CD4-positive, alpha-beta T cell treated with Interferon alpha-2 for 1 hour (primary cell): ENCODE measurements around the gene KISS1R.

Source experiments
- DNase-seq, 2 donors: peaks; one replicate each; pipeline ENCODE4 v3.0.0-alpha.2; 2020 to 2022

The KISS1R gene

DNA sequence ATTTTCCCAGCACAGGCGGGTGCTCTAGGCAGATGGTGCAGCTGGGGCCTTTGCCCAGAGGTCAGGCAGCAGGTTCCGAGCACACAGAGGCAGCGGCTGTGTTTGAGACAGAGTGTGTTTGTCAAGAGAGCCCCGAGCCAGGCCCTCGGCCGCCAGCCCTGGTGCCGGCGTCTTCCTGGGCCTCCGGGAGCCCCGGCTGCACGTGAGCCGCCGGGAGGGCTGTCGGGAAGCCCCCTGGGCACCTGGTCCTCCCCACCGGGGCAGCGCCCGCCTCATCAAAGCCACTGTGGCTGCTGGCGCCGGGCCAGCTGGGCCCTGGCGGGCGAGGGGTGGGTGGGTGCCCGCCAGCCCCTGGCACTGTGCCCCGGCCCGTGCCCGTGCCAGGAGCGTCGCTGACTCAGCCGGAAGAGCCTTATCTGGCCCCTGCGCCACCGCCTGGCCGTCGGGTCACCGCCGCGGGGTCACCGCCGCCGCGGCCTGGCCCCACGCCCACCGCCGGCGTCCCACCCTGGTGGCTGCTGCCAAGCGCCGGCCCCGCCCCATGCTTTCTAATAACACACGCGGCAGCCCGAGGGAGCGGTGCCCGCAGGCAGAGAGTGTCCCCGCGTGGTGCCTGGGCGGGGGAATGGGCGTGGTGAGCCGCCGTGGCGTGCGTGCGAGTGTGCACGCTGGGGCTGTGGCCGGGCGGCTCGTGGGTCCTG lies 23.6 kb downstream of the KISS1R start:
- DNase-seq: peak; percentile 74 to 85

DNA sequence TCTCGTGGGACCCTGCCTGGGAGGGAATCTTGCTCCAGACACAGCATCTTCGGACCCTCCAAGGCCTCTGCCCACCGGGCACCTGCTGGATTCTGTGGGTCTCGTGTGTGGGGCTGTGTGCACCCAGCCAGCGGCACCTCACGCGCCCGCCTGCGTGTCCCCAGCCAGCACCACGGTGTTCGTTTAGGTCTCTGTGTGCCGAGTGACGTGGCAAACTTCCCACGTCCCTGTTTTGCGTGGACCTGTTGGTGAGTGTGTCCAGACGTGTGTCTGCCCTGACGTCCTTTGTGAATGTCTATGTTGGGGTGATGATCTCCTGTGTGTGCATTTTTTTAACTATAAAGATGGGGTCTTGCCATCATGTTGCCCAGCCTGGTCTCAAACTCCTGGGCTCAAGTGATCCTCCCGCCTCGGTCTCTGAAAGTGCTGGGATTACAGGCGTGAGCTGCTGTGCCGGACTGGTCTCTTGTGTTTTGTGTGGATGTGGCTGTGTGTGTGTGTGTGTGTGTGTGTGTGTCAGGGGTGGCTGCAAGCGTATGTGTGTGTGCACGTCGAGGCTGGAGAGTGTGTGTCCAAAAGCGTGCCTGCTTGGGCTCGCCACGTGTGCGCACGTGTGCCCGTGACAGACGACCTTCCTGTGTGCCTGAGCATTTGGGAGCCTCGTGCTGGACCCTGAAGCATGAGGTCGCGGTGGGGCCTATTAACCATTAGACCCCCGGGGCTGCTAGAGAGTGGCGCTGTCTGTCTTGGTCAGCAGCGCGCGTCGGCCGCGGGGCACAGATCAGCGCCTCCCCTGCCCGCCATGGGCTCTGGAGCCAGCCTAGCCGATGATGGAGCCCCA lies 24.4 kb downstream of the KISS1R start:
- DNase-seq: no peak

DNA sequence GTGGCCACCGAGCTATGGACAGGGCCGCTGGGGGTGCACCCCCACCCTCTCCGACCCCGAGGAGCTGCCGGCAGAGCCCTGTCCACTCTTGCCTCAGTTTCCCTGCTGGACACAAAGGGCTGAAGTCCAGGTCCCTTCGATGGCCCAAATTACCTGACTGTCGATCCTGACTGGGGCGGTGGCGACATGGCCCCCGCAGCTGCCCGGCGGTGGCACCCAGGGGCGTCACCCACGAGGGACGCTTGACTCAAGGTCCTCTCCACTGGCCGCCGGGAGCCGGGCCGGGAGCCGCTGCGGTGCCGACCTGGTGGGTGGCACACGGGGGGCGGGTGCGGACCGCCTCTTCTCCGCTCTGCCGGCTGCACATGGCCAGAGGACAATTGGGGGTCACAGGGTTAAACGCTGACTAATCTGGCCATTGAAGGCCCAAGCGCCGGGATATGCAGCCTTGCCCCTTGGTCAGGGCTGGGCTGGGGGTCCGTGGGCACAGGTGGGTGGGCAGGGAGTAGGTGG lies 25.1 kb downstream of the KISS1R start:
- DNase-seq: no peak

DNA sequence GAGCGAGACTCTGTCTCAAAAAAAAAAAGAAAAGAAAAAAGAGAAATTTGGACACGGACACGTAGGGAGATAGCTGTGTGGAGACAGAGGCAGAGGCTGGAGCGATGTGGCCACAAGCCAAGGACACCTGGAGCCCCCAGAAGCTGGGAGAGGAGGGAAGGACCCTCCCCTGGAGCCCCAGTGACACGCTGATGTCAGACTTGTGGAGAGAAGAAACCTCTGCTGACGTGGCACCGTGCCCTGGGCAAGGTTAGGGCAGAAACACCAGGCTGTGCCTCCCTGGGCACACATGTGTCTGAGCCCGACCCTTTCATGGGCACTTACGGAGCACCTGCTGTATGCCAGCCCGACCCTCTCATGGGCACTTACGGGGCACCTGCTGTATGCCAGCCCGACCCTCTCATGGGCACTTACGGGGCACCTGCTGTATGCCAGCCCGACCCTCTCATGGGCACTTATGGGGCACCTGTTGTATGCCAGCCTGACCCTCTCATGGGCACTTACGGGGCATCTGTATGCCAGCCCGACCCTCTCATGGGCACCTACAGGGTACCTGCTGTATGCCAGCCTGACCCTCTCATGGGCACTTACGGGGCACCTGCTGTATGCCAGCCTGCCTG lies 26.5 kb downstream of the KISS1R start:
- DNase-seq: no peak

DNA sequence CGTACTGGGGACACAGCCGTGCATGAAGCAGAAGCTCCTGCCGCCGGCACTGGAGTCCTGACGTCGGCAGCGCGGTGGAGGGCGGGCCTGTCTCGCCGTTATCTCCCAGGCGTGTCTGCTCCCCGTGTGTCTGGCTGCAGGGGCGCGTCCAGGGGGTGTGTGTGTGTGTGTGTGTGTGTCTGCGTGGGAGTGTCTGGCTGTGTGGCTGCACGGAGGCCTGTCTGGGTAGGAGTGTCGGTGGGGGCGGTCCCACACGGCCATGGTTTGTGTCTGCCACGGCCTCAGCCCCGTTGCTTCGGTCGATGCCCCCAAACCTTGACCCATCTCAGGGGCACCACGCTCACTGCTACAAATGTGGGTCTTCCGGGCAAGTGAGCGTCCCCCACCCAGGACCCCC lies 27.0 kb downstream of the KISS1R start:
- no peak for DNase-seq

DNA sequence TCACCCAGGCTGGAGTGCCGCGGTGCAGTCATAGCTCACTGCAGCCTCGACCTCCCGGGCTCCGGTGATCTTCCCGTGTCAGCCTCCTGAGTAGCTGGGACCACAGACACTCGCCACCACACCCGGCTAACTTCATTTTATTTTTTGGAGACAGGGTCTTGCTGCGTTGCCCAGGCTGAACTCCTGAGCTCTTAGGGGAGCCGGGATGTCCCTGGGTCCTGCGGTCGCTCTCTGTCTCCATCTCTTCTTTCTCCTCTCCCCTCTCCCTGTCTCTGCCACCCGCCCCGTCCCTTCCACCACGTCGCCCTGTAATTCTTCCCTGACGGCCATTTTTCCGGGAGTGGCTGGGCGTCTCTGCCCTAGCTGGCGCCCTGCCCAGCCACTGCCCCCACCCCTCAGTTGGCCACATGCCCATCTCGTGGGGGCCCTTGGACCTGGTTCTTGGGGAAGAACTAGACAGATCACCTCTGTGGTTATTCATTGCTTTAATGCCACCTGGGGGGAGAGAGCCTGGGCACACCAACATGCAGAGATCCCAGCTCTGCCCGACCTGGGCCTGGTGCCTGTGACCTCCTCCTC lies 27.6 kb downstream of the KISS1R start:
- DNase-seq: no peak

DNA sequence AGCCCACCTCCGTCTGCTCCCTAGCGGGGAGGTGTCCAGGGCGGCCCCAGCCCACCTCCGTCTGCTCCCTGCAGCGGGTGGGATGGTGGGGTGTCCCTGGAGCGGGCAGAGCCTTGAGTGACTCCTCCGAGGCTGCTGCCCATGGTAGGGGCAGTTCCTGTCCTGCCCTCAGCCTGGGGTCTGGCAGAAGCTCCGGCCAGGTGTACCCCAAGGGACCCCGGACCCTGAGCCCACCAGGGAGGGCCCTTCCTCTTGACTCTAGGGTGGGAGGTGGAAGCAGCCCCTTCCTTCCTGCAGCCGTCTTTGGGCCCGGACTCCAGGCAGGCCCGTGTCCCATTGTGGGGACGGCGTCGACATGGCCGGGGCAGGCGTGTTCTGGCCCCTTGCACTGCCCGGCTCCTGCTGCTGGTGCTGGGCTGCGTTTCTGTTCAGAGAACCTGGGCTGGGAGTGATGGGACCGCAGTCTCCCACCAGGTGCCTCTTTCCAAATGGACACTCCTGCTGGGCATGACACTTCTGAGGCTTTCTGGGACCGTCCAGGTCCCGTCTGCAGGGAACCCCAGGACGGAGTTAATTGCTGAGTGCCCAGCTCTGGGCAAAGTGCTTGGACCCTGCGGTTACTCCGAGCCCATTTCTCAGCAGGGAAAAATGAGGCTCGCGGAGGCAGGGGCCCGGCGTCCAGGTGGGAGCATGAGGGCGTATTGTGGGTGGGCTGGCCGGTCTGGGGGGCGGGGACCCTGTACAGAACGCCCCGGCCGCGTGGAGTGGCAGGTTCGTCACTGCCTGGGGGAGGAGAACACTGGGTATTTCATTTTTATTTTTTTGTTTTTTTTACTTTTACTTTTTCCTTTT lies 28.5 kb downstream of the KISS1R start:
- no peak for DNase-seq

DNA sequence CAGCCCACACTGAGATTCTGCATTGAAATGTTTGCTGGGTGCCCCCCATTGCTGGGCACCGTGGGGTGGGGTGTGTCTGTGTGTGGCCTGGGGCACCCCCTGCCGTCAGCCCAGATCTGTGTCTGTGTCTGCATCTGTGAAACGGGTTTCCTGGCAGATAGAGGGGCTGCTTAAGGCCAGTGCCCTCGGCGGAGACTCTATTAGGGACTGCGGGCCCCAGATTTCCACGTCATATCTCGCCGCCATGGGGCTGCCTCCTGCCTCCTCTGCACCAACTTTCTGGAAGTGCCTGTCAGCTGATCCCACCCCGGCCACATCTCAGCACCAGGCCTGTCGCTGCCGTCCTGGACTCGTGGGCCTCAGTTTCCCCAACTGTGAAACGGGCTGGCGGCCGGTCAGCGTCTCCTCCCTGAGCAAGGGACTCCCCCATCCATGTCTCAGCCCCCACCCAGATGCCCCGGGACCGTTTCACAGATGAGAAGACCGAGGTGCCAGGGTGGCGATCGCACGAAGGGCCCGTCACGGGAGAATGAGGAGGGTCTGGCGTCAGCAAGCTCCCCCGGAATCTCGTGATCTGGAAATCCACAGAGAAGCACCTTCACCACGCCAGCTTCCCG lies 30.1 kb downstream of the KISS1R start:
- no peak for DNase-seq

DNA sequence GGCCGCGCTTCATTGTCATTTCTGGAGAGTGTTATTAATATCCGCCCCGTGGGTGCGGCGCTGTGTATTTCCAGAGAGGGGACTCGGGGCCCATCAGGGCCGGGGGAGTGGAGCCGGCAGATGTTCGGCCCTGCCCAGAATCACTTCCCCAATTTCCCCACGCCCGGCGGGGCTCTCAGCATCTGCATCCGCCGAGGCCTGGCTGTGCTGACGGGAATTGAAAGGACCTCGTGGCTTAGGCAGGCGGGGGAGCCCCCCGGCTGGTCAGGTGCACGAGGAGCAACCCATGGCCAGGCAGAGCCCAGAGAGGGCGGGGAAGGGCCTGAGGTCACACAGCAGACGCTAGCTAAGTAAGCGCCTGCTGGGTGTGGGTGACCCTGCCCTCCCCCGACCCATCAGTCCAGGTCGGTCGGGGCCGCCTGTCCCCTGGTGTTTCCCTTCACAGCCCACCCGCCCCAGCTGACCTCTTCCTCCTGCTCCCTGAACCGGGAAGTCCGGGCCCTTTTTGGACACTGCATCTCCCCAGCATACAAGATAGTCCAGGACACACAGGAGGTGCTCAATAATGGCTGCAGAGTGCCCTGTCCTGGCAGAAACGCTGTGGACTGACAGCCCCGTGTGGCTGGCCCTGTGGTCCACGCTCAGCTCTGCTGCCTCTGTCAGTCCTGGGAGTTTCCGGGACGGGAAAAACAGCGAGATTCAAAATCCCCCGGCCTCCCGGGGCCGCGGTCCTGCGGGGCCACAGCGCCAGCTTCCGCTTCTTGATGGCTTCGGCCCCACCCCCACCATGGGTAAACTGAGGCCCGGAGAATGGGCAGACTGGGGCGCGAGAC lies 30.8 kb downstream of the KISS1R start:
- peak; percentile 37 to 81 for DNase-seq

DNA sequence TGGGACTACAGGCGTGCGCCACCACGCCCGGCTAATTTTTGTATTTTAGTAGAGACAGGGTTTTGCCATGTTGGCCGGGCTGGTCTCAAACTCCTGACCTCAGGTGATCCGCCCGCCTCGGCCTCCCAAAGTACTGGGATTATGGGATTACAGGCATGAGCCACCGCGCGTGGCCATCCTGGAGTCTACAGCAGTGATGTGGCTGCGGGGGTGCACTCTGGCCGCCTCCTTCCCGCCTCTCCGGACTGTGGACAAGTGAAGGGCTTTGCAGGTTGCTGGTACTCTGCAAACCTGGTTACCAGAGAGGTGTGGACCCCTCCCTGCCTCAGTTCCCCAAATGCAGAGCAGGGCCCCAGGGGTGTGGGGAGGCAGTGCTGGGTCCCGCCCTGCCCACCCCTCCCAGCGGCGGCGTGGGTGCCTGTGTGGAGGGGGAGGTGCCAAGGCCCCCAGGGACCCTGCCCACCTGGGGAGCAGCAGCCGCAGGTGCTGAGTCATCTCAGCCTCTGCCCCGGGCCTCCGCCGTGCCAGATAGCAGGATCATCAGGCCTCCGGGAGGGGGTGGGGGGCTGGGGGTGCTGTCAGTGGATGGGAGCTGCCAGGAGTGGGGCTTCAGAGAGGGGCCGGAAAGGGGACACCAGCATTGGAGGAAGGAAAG lies 31.8 kb downstream of the KISS1R start:
- DNase-seq: no peak

DNA sequence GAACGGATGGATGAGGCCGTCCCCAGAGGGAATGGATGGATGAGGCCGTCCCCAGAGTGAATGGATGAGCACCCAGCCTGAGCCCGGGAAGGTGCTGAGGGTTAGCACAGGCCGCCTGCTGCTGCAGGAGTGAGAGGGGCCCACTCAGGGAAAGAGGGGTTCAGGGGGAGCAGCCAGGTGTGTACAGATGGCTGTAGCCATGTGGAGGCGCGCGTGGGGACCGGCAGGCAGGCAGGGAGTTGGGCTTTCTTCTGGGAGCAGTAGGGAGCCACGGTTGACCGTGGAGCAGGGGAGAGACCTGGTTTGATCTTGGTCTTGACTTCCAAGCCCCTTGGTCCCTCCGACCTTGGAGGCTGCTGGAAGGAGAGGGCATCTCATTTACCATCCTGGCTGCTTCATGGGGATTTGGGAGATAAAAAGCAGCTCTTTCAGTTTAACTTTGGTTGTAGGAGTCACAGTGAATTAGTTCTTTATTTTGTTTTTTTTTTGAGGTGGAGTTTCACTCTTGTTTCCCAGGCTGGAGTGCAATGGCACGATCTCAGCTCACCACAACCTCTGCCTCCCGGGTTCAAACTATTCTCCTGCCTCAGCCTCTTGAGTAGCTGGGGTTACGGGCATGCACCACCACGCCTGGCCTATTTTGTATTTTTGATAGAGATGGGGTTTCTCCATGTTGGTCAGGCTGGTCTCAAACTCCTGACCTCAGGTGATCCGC lies 33.4 kb downstream of the KISS1R start:
- no peak for DNase-seq

DNA sequence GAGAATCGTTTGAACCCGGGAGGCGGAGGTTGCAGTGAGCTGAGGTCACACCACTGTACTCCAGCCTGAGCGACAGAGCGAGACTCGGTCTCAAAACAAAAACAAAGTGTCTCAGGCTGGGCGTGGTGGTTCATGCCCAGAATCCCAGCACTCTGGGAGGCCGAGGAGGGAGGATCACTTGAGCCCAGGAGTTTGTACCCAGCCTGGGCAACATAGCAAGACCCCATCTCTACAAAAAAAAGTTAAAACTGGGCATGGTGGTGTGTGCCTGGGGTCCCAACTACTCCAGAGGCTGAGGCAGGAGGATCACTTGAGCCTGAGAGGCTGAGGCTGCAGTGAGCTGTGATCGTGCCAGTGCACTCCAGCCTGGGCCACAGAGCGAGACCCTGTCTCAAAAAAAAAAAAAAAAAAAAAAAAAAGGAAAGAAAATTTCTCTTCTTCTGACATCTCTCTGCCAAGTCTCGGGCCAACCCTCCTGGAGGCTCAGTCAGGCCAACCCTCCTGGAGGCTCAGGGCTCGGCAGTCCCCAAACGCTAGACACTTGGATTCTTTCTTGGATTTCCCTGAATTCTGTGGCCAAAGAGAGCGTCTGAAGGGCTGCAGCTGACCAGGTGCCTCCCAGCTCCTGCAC lies 35.0 kb downstream of the KISS1R start:
- DNase-seq: no peak

DNA sequence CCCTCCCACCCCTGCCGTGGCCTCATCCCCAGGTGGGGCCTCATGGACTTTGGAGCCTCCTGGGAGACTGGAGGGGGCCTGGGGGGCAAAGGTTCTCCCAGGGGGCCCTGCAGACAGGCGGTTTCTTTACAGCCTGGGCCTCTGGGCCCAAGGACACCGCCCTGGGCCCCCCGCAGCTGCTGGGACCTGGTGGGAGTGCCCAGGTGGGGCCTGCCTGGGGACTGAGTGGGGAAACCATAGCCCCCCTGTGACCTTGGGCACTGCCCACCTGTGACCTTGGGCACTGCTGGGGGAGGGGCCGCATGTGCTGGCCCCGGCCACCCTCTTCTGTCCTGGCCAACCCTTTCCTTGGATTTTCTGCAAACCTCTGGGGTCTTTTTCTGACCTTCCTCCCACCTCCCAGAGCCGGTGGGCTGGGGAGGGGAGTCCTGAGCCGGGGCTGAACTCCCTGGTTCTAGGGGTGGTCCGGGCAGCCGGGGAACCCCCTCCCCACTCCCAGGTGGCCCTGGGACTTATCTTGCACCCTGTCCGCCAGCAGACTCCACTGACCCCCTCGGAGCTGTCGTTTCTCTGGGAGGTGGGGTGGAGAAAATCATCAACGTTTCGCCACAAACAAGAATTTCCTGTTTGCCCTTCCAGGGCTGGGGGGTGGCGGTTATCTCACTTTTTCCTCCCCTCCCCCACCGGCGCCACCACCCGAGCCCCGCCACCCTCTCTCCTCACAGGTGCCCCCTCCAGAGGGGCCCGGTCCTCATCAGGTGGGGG lies 35.7 kb downstream of the KISS1R start:
- peak in 1 of 2 donors; percentile 28 for DNase-seq

DNA sequence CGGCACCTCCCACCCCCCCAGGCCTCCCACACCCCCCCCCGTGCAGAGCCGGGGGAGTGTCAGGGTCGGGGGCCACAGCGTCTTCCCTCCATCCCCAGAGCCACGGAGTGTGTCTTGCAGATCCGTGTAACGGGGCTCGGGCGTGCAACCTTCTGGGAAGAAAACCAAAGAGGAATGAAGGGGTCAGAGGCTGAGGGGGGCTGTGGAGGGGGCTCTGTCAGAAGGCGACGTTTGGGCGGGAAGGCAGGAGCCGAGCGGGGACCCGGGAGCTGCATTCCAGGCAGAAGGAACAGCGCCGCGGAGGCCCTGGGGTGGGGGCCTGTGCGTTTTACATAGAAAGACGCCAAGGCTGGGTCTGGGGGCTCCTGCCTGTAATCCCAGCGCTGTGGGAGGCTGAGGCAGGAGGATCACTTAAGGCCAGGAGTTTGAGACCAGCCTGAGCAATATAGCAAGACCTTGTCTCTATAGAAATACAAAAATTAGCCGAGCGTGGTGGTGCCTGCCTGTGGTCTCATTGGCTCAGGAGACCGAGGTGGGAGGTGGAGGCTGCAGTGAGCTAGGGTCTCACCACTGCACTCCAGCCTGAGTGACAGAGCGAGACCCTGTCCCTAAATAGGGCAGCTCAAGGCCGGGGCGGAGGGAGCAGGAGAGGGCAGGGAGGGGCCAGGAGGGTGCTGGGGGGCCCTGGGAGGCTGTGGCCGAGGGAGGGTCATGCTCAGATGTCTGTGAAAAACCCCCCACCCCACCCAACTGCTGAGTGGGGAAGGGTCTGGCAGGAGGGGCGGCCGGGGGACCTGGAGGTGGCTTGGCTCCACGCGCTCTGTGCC lies 36.5 kb downstream of the KISS1R start:
- DNase-seq: no peak

DNA sequence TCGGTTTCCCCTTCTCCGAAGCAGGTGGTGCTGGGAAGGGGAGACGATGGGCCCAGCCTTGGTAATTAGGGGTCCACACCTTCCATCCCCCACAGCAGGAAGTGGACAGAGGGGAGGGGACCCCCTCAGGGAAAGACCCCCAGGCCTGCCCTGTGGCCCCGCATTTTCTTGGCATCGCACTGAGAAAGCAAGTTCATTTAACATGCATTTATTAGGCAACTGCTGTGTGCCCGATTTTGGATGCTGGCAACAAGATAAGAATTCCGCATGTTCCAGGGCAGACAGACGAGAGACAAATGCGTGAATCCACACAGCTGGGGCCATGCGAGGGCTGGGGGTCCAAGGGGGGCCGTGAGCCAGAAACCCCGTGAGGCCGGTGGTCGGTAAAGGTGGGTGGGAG lies 37.1 kb downstream of the KISS1R start:
- DNase-seq: no peak

DNA sequence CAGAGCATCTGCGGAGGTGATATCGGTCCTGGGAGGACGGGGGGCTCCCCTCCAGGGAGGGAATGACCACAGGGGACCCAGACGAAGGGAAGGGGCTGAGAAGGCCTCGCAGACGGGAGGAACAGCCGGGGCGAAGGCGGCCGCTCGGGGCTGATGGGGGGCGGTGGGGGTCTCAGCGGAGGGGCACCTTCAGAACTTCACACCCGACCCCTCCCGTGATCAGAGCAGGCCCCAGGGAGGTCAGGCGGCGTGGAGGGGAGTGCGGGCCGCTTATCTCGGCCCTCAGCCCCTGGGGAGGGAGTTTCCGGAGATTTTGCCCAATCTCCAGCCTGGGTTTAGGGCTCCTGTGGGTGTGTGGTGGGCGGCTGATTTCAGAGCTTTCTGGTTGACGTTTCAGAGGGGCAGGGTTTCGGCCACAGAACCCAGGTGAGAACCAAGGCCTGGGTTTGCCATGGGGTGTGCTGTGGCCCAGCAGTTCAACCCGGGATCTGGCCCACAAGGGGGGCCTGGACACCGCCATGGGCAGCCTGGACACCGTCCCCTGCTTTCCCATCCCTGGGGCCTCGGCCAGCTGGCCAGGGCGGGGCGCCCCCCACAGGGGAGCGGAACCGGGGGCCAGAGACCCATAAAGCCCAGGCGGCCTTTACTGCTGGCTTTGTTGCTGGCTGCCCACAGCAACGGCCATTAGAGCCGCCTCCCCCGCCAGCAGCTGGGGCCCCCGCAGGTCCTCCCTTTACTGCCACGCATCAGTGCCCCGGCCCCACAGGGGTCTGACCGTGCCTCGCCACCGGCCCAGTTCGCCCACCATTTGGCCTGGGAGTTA lies 37.8 kb downstream of the KISS1R start:
- DNase-seq: no peak
